NCI-H2107 (cell line): Measurements from ENCODE around the gene C1orf53.
A peak's percentile ranks its signal among the peaks of the same experiment; 100 is the strongest.

ENCODE experiments used
- DNase-seq: peaks from one replicate; lab custom pipeline; 2025; lab: John Stamatoyannopoulos, UW

The C1orf53 gene

GRCh38 chr1:197908716-197909220 lies 6.3 kb downstream of the C1orf53 start:
- no peak for DNase-seq

GRCh38 chr1:197909384-197909783 lies 7.0 kb downstream of the C1orf53 start:
- DNase-seq = no peak

GRCh38 chr1:197910120-197910991 lies 7.9 kb downstream of the C1orf53 start:
- no peak for DNase-seq

DNA sequence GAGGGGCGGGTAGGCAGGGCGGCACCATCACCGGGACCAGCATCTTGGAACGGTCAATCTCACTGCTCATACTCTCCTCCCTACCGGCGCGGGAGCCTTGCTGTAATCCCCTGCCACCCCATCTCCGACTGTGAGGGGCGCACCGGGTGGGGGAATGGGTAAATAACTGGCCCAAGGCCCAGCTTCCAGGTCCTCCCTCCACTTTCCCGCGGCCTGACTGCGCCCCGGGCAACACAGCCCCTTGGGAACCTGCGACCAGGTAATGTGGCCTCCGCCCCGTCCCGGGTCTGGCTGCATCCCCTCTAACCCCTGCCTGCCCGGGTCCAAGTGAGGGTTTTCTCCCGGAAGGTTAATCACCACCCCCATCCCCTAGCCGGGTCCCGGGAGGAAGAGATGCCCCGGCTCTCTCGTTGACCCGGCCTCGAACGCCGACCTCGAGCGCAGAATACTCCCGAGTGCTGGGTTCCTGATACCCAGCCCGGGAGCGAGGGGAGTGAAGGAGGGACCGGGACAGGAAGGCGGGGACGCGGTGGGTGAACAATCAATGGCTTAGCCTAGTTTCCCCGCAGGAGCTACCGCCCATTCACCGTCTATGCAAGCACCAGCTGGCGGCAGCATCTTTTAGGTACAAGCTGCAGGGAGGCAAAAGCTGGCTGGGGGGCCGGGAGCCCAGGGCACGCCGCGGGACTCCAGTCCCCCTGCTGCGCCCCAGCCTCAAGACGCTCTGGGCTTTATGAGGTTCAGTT lies 8.9 kb downstream of the C1orf53 start:
- DNase-seq = peak; percentile 27

DNA sequence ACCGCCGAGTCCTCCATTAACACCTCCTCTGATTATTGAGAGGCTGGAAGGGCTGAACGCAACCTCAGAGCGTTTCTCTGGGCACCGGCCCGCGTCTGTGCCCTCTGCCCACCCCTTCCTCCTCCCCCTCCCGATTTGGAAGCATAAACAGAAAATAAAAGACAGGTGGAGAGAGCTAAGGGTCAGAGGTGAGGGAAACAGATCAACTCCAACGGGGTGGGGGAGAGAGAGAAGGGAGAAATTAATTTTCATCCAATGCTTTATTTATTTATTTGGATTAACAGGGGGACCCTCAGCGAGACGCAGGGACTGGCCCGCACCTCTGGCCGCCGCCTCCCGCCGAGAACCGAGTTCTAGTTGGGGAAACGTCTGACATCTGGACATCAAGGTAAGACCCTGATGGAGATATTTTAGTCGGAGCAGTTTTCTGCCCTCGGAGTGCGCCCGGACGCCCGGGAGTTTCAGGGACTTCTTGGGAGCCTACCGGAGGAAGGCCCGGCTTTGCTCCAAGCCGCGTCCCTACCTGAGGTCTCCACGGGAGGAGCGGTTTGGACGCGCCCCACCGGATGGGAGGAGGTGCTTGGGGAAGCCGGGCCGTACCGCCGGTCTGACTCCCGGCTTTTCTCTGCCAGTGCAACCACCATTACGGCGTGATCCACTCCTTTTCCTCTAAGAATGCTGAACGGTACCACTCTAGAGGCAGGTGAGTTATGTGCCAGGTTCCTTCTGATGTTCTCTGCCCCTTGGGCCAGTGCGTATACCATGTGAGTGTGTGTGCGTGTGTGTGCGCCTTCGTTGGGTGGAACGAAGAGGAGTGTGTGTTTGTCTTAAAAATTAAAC lies 9.6 kb downstream of the C1orf53 start:
- DNase-seq = no peak

GRCh38 chr1:197912739-197913494 lies 10.5 kb downstream of the C1orf53 start:
- no peak for DNase-seq

DNA sequence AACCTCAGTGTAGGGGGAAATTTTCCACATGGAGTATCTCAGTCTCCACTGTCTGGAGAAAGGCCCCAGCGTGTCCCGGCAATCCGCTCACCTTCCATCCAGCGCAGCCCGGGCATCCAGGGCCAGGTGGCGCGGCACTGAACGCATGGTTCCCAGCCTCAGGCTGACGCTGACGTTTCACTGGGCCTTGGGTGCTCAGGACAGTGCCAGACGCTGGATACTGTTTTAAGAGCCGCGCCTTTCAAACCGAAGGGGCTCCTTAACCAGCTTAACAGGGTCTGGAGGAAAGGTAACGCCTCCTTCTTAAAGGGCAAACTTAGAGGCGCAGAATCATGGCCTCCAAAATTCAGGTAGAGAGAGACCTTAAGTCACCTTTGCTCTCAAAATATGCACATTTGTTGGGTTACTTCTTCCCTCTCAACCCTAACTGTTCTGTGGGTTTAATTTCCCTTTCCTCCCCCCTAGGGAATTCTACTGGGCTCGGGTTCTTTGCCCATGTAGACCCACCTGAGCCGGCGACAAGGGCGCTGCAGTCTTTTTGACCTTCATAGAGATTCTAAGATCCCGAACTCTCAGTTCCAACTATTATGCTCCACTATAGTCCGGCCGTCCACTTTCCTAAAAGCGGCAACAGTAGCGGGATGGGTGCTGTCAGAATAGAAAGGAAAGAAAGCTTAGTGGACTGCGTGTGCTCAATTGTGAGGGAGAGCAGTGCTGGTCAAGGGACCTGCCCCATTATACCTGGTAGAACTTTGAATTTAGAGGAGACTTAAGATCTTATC lies 11.3 kb downstream of the C1orf53 start:
- no peak for DNase-seq

DNA sequence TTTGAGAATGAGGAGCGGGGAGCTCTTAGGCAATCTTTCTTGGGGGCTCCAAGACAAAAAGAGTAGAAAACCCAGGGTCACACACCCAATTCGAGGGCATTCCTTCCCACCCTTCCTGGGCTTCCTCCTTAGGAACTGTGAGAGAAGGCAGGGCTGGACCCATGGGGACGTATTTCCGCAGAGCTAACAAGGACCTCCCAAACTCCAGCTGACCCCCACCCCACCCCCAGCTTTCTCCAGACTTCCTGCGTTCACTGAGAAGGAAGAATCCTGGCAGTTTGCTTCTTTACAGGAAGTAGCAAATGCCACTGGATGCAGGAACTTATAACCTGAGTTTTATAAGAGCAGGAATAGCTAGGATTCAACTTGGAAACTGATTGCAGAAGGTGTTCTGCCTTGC lies 12.1 kb downstream of the C1orf53 start:
- no peak for DNase-seq

GRCh38 chr1:197915260-197915861 lies 12.9 kb downstream of the C1orf53 start:
- DNase-seq = no peak

GRCh38 chr1:197915862-197916499 lies 13.6 kb downstream of the C1orf53 start:
- peak; percentile 48 for DNase-seq

- no peak for DNase-seq
Measured at GRCh38 chr1:197916500-197916983, 14.1 kb downstream of the C1orf53 start.

DNA sequence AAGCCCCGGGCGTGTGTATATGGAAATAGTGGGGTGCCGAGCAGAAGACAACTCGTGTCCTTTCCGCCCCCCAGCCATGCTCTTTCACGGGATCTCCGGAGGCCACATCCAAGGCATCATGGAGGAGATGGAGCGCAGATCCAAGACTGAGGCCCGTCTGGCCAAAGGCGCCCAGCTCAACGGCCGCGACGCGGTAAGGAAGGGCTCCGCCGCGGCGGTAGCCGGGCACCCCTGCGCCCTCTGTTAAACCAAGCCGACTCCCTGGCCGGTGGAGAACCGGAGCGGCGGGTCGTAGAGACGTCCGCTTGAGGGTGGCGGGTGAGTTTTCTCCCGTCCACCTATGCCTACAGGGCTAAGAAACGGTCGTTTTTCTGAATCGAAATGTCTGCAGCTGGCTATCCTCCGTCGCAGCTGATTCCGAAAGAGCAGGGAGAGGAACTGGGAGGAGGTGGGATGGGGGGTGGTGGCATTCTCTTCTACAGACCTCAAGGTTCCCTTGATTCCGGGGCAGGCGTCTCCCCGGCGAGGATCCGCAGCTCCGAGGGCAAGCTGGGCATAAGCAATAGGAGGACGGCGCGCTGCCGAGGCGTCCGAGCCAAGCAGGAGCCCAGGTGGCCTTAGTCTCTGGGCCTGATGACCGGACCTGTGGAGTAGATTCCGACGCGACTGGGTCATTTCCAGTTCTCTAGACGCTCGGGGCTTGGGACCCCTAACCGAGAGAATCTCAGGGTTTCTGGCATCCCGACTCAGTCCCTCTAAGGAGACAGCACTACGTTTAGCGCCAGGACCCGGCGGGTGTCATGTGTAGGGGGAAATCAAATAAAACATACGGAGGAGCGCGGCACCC lies 15.6 kb downstream of the C1orf53 start:
- no peak for DNase-seq

DNA sequence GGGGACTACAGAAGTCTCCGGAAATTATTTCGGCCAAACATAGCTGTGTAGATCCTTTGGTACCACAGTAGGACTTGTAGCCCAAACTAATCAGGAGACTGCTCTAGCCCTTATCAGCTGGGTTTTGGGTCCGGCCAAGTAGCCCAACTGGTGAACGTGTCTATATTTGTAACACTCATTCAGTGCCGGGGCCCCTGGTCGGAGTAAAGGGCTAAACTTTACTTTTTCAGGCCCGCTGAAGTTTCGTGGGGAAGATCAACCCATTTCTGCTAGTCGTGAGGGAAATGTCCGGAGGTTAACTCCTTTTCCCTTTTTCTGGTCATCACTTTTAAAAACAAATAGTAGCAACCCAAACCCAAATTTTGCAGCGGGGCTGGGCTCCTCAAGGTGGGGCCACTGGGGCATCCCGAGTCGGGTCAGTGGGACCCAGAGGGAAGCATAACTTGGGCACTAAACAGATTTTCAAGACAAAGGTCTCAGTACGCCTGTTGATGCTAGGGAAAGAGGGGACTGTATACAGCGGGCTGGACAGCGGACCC lies 16.4 kb downstream of the C1orf53 start:
- no peak for DNase-seq

GRCh38 chr1:197919346-197920066 lies 17.1 kb downstream of the C1orf53 start:
- DNase-seq = no peak

GRCh38 chr1:197920067-197920396 lies 17.6 kb downstream of the C1orf53 start:
- no peak for DNase-seq

- DNase-seq = no peak
Measured at GRCh38 chr1:197920414-197921117, 18.1 kb downstream of the C1orf53 start.
